GM12892 (cell line): ENCODE results near the gene CPSF4.
A peak's percentile ranks its signal among the peaks of the same experiment; 100 is the strongest.

ENCODE experiments used
- POLR2AphosphoS5 ChIP-seq: IDR thresholded peaks from 2 replicates; pipeline ENCODE4 v1.6.1; 2011; ENCODE audit warnings: low read depth, low read length, control low read depth
- TAF1 ChIP-seq: IDR thresholded peaks from 2 replicates; pipeline ENCODE4 v1.6.1; 2011; ENCODE audit warnings: low read depth, mild to moderate bottlenecking, control low read depth, low read length, borderline replicate concordance

DNA sequence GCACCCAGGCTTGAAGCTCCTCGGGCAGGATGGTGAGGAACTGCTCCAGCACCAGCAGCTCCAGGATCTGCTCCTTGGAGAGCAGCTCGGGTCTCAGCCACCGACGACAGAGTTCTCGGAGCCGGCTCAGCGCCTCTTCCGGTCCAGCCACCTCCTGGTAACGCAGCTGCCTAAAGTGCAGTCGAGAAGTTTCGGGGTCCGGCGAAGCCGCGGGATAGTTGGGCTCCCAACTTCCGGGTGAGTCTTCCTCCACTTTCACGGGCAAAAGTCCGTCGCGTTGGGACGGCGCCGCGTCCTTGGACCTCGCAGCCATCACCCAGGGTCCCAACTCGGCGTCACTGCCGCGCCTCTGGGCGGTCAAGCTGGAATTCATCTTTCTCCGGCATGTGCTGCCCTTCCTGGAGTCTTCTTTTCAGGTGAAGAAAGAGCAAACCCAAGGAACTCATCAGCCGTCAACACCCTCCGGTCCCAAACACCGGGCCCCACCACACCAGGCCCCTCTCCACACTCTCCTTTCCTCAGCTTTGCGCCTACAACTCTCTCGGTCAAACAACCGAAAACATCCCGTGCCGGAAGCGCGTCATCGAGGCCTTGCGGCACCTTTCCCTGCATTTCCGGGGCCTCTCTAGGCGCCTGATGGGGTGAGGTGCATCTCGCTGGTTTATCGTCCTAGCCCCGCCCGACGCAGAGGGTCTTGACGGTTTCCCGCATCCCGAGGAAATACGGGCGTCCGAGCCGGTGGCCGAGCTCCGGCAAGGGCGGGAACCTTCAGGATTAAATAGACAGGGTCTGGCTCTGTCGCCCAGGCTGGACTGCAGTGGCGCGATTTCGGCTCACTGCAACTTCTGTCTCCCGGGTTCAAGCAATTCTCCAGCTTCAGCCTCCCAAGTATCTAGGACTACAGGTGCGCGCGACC is 61.2 kb downstream of the CPSF4 start, which contains the start of gene ZNF394:
- TF ChIP-seq POLR2AphosphoS5 (peak; percentile 95), TAF1 (peak; percentile 87)
